ENCODE results near the gene AFAP1. TPM values are rescaled to one million over a fixed set of nuclear protein-coding genes. Genes with fewer than 3 reads are reported as not detected.

The AFAP1 gene
- total and polyA plus RNA-seq, 5 donors from 2014 or later, result 1.8 to 5.0 (median 2.2) TPM

GRCh38 chr4:7917669-7918068, 22.0 kb downstream of the AFAP1 start:
- H3K36me3 ChIP-seq (ENCODE audit: control insufficient read depth, insufficient read depth, low read length), result no peaks in the 10 kb centered on the region

GRCh38 chr4:7915875-7916242, 23.8 kb downstream of the AFAP1 start:
- no peak overlapping the region for H3K27ac Mint-ChIP-seq

More at GRCh38 chr4:7917669-7918068, 22.0 kb downstream of the AFAP1 start:
- ATAC-seq (ENCODE audit: low read depth in 2 of 2) (no peak), DNase-seq (no peak)
- Mint-ChIP-seq H3K4me3 (no peak overlapping the region), H3K36me3 (no peaks in the 10 kb centered on the region), H3K27me3 (no peaks in the 10 kb centered on the region), H3K4me1 (peaks cover 0 to 17% (median 9%) of the 10 kb centered on the region in 4 donors), H3K9me3 (peaks cover 0 to 2% (median 0%) of the 10 kb centered on the region in 7 donors), H3K27ac (peak overlapping the region in 2 of 3 donors; percentile 19 to 20)
- no peaks in the 10 kb centered on the region for H3K4me1 ChIP-seq (ENCODE audit: control insufficient read depth, insufficient read depth, low read length, poor library complexity, severe bottlenecking)
- no peak overlapping the region for H3K27ac ChIP-seq (ENCODE audit: insufficient read depth, low read length, poor library complexity, severe bottlenecking)
- H3K9me3 ChIP-seq (ENCODE audit: control insufficient read depth in 2 of 2, low read length in 2 of 2), result no peaks in the 10 kb centered on the region
- H3K27me3 ChIP-seq (ENCODE audit: control insufficient read depth, insufficient read depth, low read length), result no peaks in the 10 kb centered on the region
- H3K4me3 ChIP-seq (ENCODE audit: low read depth, low read length), result no peak overlapping the region

DNA sequence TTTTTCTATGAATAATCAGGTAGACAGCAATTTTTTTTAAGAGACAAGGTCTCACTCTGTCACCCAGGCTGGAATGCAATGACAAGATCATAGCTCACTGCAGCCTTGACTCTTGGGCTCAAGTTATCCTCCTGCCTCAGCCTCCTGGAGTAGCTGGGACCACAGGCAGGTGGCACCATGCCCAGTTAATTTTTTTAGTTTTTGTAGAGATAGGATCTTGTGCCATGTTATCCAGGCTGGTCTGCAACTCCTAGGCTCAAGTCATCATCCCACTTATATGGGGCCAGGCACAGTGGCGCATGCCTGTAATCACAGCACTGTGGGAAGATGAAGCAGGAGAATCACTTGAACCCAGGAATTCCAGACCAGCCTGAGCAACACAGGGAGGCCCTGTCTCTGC, 26.8 kb downstream of the AFAP1 start:
- no peaks in the 10 kb centered on the region for H3K36me3 Mint-ChIP-seq
- H3K27me3 Mint-ChIP-seq, result no peaks in the 10 kb centered on the region
- no peak overlapping the region for H3K4me3 Mint-ChIP-seq

More at GRCh38 chr4:7915875-7916242, 23.8 kb downstream of the AFAP1 start:
- H3K4me1 ChIP-seq (ENCODE audit: control insufficient read depth, insufficient read depth, low read length, poor library complexity, severe bottlenecking), result no peaks in the 10 kb centered on the region
- H3K27me3 Mint-ChIP-seq, result no peaks in the 10 kb centered on the region
- H3K27me3 ChIP-seq (ENCODE audit: control insufficient read depth, insufficient read depth, low read length), result no peaks in the 10 kb centered on the region
- H3K27ac ChIP-seq (ENCODE audit: insufficient read depth, low read length, poor library complexity, severe bottlenecking), result no peak overlapping the region
- H3K4me3 Mint-ChIP-seq, result no peak overlapping the region
- H3K9me3 Mint-ChIP-seq, result no peaks in the 10 kb centered on the region
- H3K4me1 Mint-ChIP-seq, result peaks cover 0 to 19% (median 12%) of the 10 kb centered on the region in 4 donors
- no peak overlapping the region for H3K4me3 ChIP-seq (ENCODE audit: low read depth, low read length)
- ATAC-seq (ENCODE audit: low read depth in 2 of 2) (no peak), DNase-seq (no peak)
- no peaks in the 10 kb centered on the region for H3K36me3 Mint-ChIP-seq
- no peaks in the 10 kb centered on the region for H3K36me3 ChIP-seq (ENCODE audit: control insufficient read depth, insufficient read depth, low read length)
- no peaks in the 10 kb centered on the region for H3K9me3 ChIP-seq (ENCODE audit: control insufficient read depth in 2 of 2, low read length in 2 of 2)

GRCh38 chr4:7910952-7911578, 28.6 kb downstream of the AFAP1 start:
- no peak overlapping the region for H3K27ac Mint-ChIP-seq
- DNase-seq (no peak), ATAC-seq (ENCODE audit: low read depth in 2 of 2) (no peak)
- H3K36me3 ChIP-seq (ENCODE audit: control insufficient read depth, insufficient read depth, low read length), result no peaks in the 10 kb centered on the region
- H3K4me3 Mint-ChIP-seq, result no peak overlapping the region
- H3K27me3 ChIP-seq (ENCODE audit: control insufficient read depth, insufficient read depth, low read length), result no peaks in the 10 kb centered on the region
- no peak overlapping the region for H3K4me3 ChIP-seq (ENCODE audit: low read depth, low read length)
- H3K36me3 Mint-ChIP-seq, result no peaks in the 10 kb centered on the region
- no peaks in the 10 kb centered on the region for H3K27me3 Mint-ChIP-seq
- no peaks in the 10 kb centered on the region for H3K4me1 ChIP-seq (ENCODE audit: control insufficient read depth, insufficient read depth, low read length, poor library complexity, severe bottlenecking)
- no peak overlapping the region for H3K27ac ChIP-seq (ENCODE audit: insufficient read depth, low read length, poor library complexity, severe bottlenecking)
- no peaks in the 10 kb centered on the region for H3K9me3 ChIP-seq (ENCODE audit: control insufficient read depth in 2 of 2, low read length in 2 of 2)
- no peaks in the 10 kb centered on the region for H3K9me3 Mint-ChIP-seq
- H3K4me1 Mint-ChIP-seq, result peaks cover 0 to 27% (median 11%) of the 10 kb centered on the region in 4 donors

More for the DNA sequence above, 26.8 kb downstream of the AFAP1 start:
- Histone ChIP-seq H3K4me1 (ENCODE audit: control insufficient read depth, insufficient read depth, low read length, poor library complexity, severe bottlenecking) (no peaks in the 10 kb centered on the region), H3K36me3 (ENCODE audit: control insufficient read depth, insufficient read depth, low read length) (no peaks in the 10 kb centered on the region), H3K27ac (ENCODE audit: insufficient read depth, low read length, poor library complexity, severe bottlenecking) (no peak overlapping the region), H3K4me3 (ENCODE audit: low read depth, low read length) (no peak overlapping the region), H3K9me3 (ENCODE audit: control insufficient read depth in 2 of 2, low read length in 2 of 2) (no peaks in the 10 kb centered on the region), H3K27me3 (ENCODE audit: control insufficient read depth, insufficient read depth, low read length) (no peaks in the 10 kb centered on the region)
- Mint-ChIP-seq H3K27ac (no peak overlapping the region), H3K9me3 (no peaks in the 10 kb centered on the region), H3K4me1 (peaks cover 0 to 28% (median 13%) of the 10 kb centered on the region in 4 donors)
- ATAC-seq (ENCODE audit: low read depth in 2 of 2) (no peak), DNase-seq (no peak)

DNA sequence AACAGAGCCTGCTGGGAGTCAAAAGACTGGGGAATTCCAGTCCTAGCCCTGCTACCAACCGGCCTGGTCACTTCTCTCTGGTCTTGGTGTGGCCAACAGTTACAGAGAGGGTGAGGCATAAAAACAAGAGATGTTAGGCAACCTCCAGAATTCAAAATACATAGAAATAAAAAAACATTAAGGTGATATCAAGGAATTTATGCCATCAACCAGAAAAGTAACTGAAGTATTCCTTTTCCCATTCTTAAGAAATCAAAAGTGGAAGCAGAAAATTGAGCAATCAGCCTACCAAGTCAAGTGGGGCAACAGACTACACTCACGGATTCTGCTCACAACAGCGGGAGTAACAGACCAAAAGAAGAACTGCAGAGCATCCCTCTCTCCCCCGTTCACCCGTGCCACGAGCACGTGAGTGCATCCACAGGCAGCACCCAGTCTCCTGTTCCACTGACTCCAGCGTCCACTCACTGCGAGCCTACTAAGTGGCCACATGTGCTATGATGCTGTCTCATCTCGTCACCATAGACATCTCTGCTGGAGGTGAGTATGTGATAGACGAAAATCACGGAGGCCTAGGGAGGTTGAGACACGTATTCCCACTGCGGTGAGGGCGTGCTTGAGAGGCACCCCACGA, 29.3 kb downstream of the AFAP1 start:
- peaks cover 0 to 24% (median 11%) of the 10 kb centered on the region in 4 donors for H3K4me1 Mint-ChIP-seq
- H3K27ac Mint-ChIP-seq, result no peak overlapping the region
- no peaks in the 10 kb centered on the region for H3K9me3 Mint-ChIP-seq
- no peaks in the 10 kb centered on the region for H3K27me3 Mint-ChIP-seq
- no peaks in the 10 kb centered on the region for H3K9me3 ChIP-seq (ENCODE audit: control insufficient read depth in 2 of 2, low read length in 2 of 2)
- no peaks in the 10 kb centered on the region for H3K4me1 ChIP-seq (ENCODE audit: control insufficient read depth, insufficient read depth, low read length, poor library complexity, severe bottlenecking)
- ATAC-seq (ENCODE audit: low read depth in 2 of 2) (no peak), DNase-seq (no peak)
- H3K4me3 Mint-ChIP-seq, result no peak overlapping the region
- no peaks in the 10 kb centered on the region for H3K27me3 ChIP-seq (ENCODE audit: control insufficient read depth, insufficient read depth, low read length)
- no peaks in the 10 kb centered on the region for H3K36me3 Mint-ChIP-seq
- no peak overlapping the region for H3K4me3 ChIP-seq (ENCODE audit: low read depth, low read length)
- no peak overlapping the region for H3K27ac ChIP-seq (ENCODE audit: insufficient read depth, low read length, poor library complexity, severe bottlenecking)
- no peaks in the 10 kb centered on the region for H3K36me3 ChIP-seq (ENCODE audit: control insufficient read depth, insufficient read depth, low read length)

DNA sequence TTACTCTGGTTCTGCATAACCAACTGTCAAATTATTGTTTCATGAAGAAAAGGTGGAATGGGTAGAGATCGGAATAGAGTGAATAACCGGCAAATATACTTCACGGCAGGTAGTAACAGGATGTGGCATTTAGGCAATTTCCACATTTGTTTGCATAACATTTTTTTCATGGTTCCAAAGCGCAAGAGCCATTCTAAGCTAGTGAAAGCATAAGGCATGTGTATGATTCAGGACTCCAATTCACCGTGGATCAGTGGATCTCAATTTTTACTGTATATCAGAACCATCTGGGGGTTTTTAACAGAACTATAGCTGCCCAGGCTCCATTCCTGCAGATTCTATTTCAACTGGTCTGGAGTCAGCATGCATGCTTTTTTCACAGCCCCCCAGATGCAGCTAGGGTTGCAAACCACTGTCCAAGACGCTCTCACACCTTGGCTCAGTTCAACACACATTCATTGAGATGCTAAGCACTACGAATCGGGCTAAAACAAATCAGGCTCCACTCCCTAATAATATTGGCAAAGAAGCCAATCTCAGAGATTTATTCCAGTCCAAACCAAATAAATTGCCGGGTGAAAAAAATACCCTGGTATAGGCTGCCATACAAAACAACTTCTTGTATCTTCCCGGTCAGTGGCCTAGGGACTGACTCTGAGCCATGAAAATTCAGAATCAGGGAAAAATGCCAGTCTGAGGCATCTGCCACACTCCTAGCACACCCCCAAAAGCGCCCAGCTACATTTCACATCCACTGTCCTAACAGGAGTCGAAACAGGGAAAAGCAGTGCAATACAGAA, 30.0 kb downstream of the AFAP1 start:
- Mint-ChIP-seq H3K27ac (no peak overlapping the region), H3K4me3 (no peak overlapping the region)

GRCh38 chr4:7908668-7909067, 31.0 kb downstream of the AFAP1 start:
- Mint-ChIP-seq H3K36me3 (no peaks in the 10 kb centered on the region), H3K27ac (no peak overlapping the region), H3K9me3 (no peaks in the 10 kb centered on the region), H3K27me3 (no peaks in the 10 kb centered on the region), H3K4me1 (peaks cover 0 to 20% (median 9%) of the 10 kb centered on the region in 4 donors), H3K4me3 (peak overlapping the region in 1 of 4 donors; percentile 15)
- no peaks in the 10 kb centered on the region for H3K27me3 ChIP-seq (ENCODE audit: control insufficient read depth, insufficient read depth, low read length)
- H3K36me3 ChIP-seq (ENCODE audit: control insufficient read depth, insufficient read depth, low read length), result no peaks in the 10 kb centered on the region
- no peaks in the 10 kb centered on the region for H3K9me3 ChIP-seq (ENCODE audit: control insufficient read depth in 2 of 2, low read length in 2 of 2)
- peak in 1 of 2 donors; percentile 46 for ATAC-seq (ENCODE audit: low read depth in 2 of 2)
- H3K4me3 ChIP-seq (ENCODE audit: low read depth, low read length), result no peak overlapping the region
- no peaks in the 10 kb centered on the region for H3K4me1 ChIP-seq (ENCODE audit: control insufficient read depth, insufficient read depth, low read length, poor library complexity, severe bottlenecking)
- peak in 1 of 3 donors; percentile 7 for DNase-seq
- H3K27ac ChIP-seq (ENCODE audit: insufficient read depth, low read length, poor library complexity, severe bottlenecking), result no peak overlapping the region

More for the DNA sequence above, 30.0 kb downstream of the AFAP1 start:
- Histone ChIP-seq H3K4me1 (ENCODE audit: control insufficient read depth, insufficient read depth, low read length, poor library complexity, severe bottlenecking) (no peaks in the 10 kb centered on the region), H3K36me3 (ENCODE audit: control insufficient read depth, insufficient read depth, low read length) (no peaks in the 10 kb centered on the region), H3K4me3 (ENCODE audit: low read depth, low read length) (no peak overlapping the region), H3K27ac (ENCODE audit: insufficient read depth, low read length, poor library complexity, severe bottlenecking) (no peak overlapping the region), H3K9me3 (ENCODE audit: control insufficient read depth in 2 of 2, low read length in 2 of 2) (no peaks in the 10 kb centered on the region), H3K27me3 (ENCODE audit: control insufficient read depth, insufficient read depth, low read length) (no peaks in the 10 kb centered on the region)
- peaks cover 0 to 21% (median 10%) of the 10 kb centered on the region in 4 donors for H3K4me1 Mint-ChIP-seq
- H3K27me3 Mint-ChIP-seq, result no peaks in the 10 kb centered on the region
- no peak for DNase-seq
- ATAC-seq (ENCODE audit: low read depth in 2 of 2), result no peak
- H3K36me3 Mint-ChIP-seq, result no peaks in the 10 kb centered on the region
- H3K9me3 Mint-ChIP-seq, result no peaks in the 10 kb centered on the region
